ENCODE data around the gene KDELR1. TPM values are rescaled to one million over a fixed set of nuclear protein-coding genes. Genes with fewer than 3 reads are reported as not detected.

The KDELR1 gene
- total RNA-seq, 3 donors from 2014 or later (not counting 1 experiment from before 2014, with no cell fraction given): 41.5 to 47.5 (median 46.0) TPM

DNA sequence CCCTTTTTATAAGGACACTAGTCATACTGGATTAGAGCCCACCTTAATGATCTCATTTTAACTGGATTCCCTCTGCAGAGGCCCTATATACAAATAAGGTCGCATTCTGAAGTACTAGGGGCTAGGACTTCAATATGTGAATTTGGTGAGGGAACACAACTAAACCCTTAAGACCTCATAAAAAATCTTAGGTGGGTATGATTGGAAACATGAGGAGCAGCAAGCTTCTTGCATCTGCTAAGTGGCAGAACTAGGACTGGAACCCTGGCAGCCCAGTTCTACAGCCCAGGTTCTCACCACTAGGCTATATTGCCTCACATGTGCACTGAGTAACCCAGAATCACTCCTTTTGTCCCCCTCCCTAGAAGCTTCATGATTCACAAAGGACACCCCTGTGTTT is 37.3 kb upstream of the KDELR1 start:
- Histone ChIP-seq H3K36me3 (ENCODE audit: control insufficient read depth, insufficient read depth, low read length) (no peaks in the 10 kb centered on the region), H3K27ac (ENCODE audit: low read length) (no peak overlapping the region), H3K27me3 (ENCODE audit: control insufficient read depth, insufficient read depth, low read length) (no peaks in the 10 kb centered on the region), H3K9me3 (ENCODE audit: control insufficient read depth, insufficient read depth, low read length) (no peaks in the 10 kb centered on the region), H3K4me3 (ENCODE audit: low read length) (no peak overlapping the region), H3K4me1 (ENCODE audit: control insufficient read depth, insufficient read depth, low read length) (no peaks in the 10 kb centered on the region)
- Mint-ChIP-seq H3K27ac (no peak overlapping the region), H3K27me3 (ENCODE audit: low read depth in 2 of 2) (peaks cover 0 to 6% of the 10 kb centered on the region in 2 donors), H3K9me3 (no peaks in the 10 kb centered on the region), H3K36me3 (no peaks in the 10 kb centered on the region), H3K4me3 (no peak overlapping the region), H3K4me1 (peaks cover 5 to 6% of the 10 kb centered on the region in 2 donors)
- DNase-seq (no peak), ATAC-seq (no peak)
- TF ChIP-seq, protein P1, sequence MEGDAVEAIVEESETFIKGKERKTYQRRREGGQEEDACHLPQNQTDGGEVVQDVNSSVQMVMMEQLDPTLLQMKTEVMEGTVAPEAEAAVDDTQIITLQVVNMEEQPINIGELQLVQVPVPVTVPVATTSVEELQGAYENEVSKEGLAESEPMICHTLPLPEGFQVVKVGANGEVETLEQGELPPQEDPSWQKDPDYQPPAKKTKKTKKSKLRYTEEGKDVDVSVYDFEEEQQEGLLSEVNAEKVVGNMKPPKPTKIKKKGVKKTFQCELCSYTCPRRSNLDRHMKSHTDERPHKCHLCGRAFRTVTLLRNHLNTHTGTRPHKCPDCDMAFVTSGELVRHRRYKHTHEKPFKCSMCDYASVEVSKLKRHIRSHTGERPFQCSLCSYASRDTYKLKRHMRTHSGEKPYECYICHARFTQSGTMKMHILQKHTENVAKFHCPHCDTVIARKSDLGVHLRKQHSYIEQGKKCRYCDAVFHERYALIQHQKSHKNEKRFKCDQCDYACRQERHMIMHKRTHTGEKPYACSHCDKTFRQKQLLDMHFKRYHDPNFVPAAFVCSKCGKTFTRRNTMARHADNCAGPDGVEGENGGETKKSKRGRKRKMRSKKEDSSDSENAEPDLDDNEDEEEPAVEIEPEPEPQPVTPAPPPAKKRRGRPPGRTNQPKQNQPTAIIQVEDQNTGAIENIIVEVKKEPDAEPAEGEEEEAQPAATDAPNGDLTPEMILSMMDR (IDR thresholded peaks at IDR 0.05): no peak
- no CpG with 5 or more reads among the region's 1 CpG for WGBS (ENCODE audit: insufficient coverage)
- intact Hi-C loops (cut with micrococcal nuclease): no loop called here

DNA sequence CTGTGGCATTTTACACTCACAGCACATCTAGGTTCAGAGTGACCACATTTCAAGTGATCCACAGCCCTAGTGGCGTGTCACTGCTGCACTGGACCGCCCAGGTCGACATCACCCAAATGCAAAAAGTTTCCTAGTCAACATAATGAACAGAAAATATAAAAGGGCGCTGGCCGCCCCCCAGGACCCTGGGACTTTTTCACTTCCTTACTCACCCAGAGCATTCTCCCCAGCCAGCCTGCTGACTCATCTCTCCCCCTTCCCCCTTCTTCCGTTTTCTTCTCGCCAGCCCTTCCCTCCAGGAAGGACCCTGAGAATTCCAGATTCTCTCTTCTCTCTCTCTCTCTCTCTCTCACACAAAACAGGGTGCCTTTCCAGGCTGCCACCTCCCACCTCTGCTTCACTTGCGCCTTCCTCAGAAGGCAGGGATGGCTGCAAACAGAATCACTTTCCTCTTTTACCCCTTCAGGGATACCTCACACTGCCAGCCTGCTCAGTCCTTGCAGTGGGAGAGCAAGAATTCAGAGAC is 33.4 kb upstream of the KDELR1 start:
- ATAC-seq: no peak
- no peak overlapping the region for H3K4me3 Mint-ChIP-seq
- no peak overlapping the region for H3K4me3 ChIP-seq (ENCODE audit: low read length)

GRCh38 chr19:48421548-48421947 is 30.2 kb upstream of the KDELR1 start:
- no peaks in the 10 kb centered on the region for H3K36me3 ChIP-seq (ENCODE audit: control insufficient read depth, insufficient read depth, low read length)
- 91% methylated on average over 16 of the region's 16 CpGs for WGBS (ENCODE audit: insufficient coverage)
- no peak overlapping the region for H3K27ac Mint-ChIP-seq
- ATAC-seq (no peak), DNase-seq (no peak)
- no peak overlapping the region for H3K4me3 ChIP-seq (ENCODE audit: low read length)
- H3K9me3 Mint-ChIP-seq: no peaks in the 10 kb centered on the region
- H3K27ac ChIP-seq (ENCODE audit: low read length): no peak overlapping the region
- peaks cover 0 to 11% of the 10 kb centered on the region in 2 donors for H3K27me3 Mint-ChIP-seq (ENCODE audit: low read depth in 2 of 2)
- H3K9me3 ChIP-seq (ENCODE audit: control insufficient read depth, insufficient read depth, low read length): no peaks in the 10 kb centered on the region
- H3K4me1 ChIP-seq (ENCODE audit: control insufficient read depth, insufficient read depth, low read length): peaks cover 13% of the 10 kb centered on the region
- H3K27me3 ChIP-seq (ENCODE audit: control insufficient read depth, insufficient read depth, low read length): peaks cover 4% of the 10 kb centered on the region
- H3K4me3 Mint-ChIP-seq: no peak overlapping the region
- H3K4me1 Mint-ChIP-seq: peaks cover 14 to 23% of the 10 kb centered on the region in 2 donors
- no peaks in the 10 kb centered on the region for H3K36me3 Mint-ChIP-seq
- TF ChIP-seq, protein P1 (IDR thresholded peaks at IDR 0.05): no peak
- intact Hi-C loops (cut with micrococcal nuclease): no loop called here

More for the DNA sequence above, 33.4 kb upstream of the KDELR1 start:
- intact Hi-C loops (cut with micrococcal nuclease): no loop called here
- Mint-ChIP-seq H3K9me3 (no peaks in the 10 kb centered on the region), H3K27ac (no peak overlapping the region), H3K36me3 (no peaks in the 10 kb centered on the region), H3K4me1 (peaks cover 5 to 6% of the 10 kb centered on the region in 2 donors), H3K27me3 (ENCODE audit: low read depth in 2 of 2) (peaks cover 0 to 11% of the 10 kb centered on the region in 2 donors)
- H3K36me3 ChIP-seq (ENCODE audit: control insufficient read depth, insufficient read depth, low read length): no peaks in the 10 kb centered on the region
- H3K9me3 ChIP-seq (ENCODE audit: control insufficient read depth, insufficient read depth, low read length): no peaks in the 10 kb centered on the region
- H3K4me1 ChIP-seq (ENCODE audit: control insufficient read depth, insufficient read depth, low read length): no peaks in the 10 kb centered on the region
- WGBS (ENCODE audit: insufficient coverage): 8% methylated on average over 8 of the region's 8 CpGs
- TF ChIP-seq, protein P1 (IDR thresholded peaks at IDR 0.05): no peak
- DNase-seq: no peak
- H3K27me3 ChIP-seq (ENCODE audit: control insufficient read depth, insufficient read depth, low read length): no peaks in the 10 kb centered on the region
- H3K27ac ChIP-seq (ENCODE audit: low read length): no peak overlapping the region

Data from natural killer cell (primary cell).